Astrocyte of the cerebellum (primary cell): Measurements from ENCODE around the gene ERMN.

Experiments used
- DNase-seq: peaks from one replicate; pipeline ENCODE4 v3.0.0-alpha.2; 2011; ENCODE audit warnings: low read depth
- H3K4me3 ChIP-seq: 2 replicates; pipeline ENCODE4 v1.5.1; 2011; ENCODE audit warnings: mild to moderate bottlenecking, low read depth, low read length, moderate library complexity
- in situ Hi-C: cut with HindIII; loops from 2 replicates; pipeline ENCODE4 v1.10.0; 2017; ENCODE audit warnings: low sequenced_read_pairs
- TF ChIP-seq, protein P1 (sequence below): IDR thresholded peaks from 2 replicates; pipeline ENCODE4 v1.5.1; 2012; ENCODE audit warnings: low read length, low read depth, moderate library complexity, mild to moderate bottlenecking; ENCODE audit errors: missing control alignments

The ERMN gene

DNA sequence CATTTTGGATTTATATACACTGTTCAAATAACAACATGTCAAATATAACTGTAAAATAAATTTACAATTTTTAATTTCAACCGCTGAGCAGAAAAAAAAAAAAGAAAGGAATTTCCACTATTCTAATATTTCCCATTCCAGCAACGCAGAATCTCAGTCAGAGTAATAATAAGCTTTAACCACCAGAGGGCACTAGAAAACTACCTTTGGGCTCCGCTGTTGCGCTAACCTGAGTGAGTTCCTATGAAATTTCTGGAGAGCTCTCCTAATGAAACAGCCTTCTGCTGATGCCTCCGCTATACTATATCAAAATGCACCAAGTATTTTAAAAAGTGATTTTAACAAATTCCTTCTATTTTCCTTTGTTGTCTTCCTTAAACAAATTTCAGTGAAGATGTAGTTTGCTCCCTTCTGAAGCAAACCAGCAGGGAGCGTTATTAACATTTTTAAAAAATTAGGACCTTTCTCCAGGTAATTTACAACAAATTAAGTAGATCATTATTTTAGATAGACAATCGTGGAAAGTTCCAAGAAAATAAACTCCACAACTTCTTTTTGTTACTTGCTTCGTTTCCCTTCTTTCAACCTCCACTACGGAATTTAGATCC is 23.0 kb downstream of the ERMN start:
- H3K4me3 ChIP-seq, result no peak overlapping the region
- TF ChIP-seq, protein P1, sequence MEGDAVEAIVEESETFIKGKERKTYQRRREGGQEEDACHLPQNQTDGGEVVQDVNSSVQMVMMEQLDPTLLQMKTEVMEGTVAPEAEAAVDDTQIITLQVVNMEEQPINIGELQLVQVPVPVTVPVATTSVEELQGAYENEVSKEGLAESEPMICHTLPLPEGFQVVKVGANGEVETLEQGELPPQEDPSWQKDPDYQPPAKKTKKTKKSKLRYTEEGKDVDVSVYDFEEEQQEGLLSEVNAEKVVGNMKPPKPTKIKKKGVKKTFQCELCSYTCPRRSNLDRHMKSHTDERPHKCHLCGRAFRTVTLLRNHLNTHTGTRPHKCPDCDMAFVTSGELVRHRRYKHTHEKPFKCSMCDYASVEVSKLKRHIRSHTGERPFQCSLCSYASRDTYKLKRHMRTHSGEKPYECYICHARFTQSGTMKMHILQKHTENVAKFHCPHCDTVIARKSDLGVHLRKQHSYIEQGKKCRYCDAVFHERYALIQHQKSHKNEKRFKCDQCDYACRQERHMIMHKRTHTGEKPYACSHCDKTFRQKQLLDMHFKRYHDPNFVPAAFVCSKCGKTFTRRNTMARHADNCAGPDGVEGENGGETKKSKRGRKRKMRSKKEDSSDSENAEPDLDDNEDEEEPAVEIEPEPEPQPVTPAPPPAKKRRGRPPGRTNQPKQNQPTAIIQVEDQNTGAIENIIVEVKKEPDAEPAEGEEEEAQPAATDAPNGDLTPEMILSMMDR, result peak; percentile 65
- in situ Hi-C loops, result no loop called here
- DNase-seq, result peak; percentile 29

DNA sequence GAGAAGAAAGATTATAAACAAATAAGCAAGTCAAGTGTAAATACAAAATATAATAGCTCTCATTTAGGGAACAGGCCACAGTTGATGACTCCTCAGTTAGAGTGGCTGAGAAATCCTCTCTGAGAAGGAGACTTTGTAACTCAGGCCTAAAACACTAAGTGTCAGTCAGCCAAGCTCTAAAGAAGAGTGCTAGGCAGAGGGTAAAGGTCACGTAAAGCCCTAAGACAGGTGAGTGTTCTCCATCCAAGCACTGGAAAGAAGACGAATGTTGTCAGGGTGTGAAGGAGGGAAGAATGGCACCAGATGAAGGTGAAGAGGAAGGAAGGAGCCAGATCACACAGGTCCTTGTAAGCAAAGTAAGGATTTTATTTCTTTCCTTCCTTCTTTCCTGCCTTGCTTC is 24.3 kb downstream of the ERMN start:
- TF ChIP-seq, protein P1, result no peak
- H3K4me3 ChIP-seq, result no peak overlapping the region
- in situ Hi-C loops, result no loop called here
- DNase-seq, result no peak

DNA sequence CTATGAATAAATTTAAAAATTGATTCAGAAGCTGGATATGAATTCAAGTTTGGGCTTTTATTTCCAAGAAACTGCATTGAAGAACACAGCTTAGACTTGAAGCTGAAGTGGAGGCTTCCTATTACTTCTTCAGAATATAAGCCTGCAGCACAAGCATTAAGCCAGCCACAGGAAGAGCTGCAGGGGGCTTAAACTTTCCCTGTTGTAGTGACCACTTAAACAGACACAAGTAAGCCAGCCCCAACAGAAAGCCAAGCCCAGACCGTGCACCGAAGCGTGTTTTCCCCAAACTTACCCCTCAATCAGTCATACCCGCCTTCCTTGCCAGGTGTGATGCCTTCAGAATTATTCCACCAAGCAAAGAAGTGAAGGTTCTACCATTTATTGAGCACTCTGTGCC is 28.7 kb downstream of the ERMN start:
- TF ChIP-seq, protein P1, result no peak
- in situ Hi-C loops, result no loop called here
- no peak overlapping the region for H3K4me3 ChIP-seq
- no peak for DNase-seq

DNA sequence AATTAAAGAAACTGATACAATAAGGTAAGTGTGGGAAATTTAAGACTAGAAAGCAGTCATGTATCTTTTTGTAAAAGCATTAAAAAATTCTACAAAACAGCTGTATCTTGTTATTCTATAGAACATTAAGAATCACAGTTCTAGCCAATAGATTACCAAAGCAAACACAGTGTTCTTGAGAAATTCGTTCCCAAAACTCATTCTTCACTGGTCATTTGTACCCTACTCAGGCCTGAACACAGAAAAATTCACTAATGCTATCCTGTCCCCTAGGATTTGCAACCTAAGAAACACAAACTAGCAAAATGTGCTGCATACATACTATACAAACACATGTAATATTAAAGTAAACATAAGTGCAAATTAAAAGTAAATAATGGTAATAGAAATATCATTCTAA is 29.1 kb downstream of the ERMN start:
- in situ Hi-C loops, result no loop called here
- no peak overlapping the region for H3K4me3 ChIP-seq
- TF ChIP-seq, protein P1, result no peak
- DNase-seq, result no peak

DNA sequence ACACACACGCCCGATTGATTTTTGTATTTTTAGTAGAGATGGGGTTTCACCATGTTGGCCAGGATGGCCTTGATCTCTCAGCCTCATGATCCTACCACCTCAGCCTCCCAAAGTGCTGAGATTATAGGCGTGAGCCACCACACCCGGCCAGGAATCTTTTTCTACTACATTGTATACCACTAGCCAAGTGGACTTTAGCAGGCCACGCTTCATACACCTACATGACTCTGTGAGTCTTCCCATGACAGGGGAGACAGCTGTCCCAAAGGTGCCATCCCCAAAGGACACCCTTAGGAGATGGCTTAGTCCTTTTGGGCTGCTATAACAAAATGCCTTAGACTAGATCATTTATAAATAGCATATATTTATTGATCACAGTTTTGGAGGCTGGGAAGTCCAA is 32.8 kb downstream of the ERMN start:
- no peak overlapping the region for H3K4me3 ChIP-seq
- TF ChIP-seq, protein P1, result no peak
- DNase-seq, result no peak
- in situ Hi-C loops, result no loop called here

DNA sequence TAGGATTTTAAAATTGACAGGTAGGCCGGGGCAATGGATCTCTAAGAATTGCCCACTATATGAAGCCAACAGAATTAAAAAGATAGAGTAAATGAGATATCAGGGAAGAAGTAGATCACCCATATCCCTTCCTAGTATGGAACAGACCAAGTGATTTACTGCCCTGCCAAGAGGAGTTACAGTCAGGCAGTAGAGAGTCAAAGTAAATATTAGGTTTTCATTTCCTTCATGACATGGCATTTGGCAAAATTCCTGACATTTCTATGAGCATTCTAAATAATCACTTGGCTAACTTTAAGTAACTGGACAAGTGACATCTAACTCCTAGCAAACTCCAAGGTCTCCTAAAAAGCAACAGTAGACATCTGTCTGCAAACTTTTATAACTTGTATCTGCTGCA is 34.6 kb downstream of the ERMN start:
- H3K4me3 ChIP-seq, result no peak overlapping the region
- DNase-seq, result no peak
- TF ChIP-seq, protein P1, result no peak
- in situ Hi-C loops, result no loop called here
